ENCODE results near the gene ATP9A. TPM values are rescaled to one million over a fixed set of nuclear protein-coding genes. Genes with fewer than 3 reads are reported as not detected.
"Not testable (repeated sequence)": the region's sequence is repeated elsewhere in the genome, so short reads cannot be mapped to it uniquely, and the experiment has no call there.

The ATP9A gene
- total RNA-seq, 1 donor, result 69.1 TPM

DNA sequence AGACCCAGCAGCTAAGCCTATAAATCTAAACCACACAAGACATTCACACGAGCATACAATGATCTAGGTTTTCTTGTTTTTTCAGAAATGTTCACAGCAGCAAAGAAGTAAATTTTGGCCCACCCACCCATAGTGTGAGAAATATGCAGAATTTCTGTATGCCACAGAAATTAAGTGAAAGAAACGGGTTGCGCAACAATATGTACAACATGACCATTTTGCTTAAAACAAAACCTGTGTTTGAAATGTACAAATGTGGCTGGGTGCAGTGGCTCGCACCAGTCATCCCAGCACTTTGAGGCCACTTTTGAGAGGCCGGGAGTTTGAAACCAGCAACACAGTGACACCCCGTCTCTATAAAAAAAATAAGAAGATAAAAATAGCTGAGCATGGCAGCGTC lies 24.8 kb upstream of the ATP9A start:
- TF ChIP-seq, protein P1, sequence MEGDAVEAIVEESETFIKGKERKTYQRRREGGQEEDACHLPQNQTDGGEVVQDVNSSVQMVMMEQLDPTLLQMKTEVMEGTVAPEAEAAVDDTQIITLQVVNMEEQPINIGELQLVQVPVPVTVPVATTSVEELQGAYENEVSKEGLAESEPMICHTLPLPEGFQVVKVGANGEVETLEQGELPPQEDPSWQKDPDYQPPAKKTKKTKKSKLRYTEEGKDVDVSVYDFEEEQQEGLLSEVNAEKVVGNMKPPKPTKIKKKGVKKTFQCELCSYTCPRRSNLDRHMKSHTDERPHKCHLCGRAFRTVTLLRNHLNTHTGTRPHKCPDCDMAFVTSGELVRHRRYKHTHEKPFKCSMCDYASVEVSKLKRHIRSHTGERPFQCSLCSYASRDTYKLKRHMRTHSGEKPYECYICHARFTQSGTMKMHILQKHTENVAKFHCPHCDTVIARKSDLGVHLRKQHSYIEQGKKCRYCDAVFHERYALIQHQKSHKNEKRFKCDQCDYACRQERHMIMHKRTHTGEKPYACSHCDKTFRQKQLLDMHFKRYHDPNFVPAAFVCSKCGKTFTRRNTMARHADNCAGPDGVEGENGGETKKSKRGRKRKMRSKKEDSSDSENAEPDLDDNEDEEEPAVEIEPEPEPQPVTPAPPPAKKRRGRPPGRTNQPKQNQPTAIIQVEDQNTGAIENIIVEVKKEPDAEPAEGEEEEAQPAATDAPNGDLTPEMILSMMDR (IDR thresholded peaks at IDR 0.05; ENCODE audit: insufficient read depth, low read length), result no peak
- H3K4me3 ChIP-seq (ENCODE audit: low read depth, low read length), result no peak overlapping the region
- DNase-seq (ENCODE audit: low read depth), result no peak

DNA sequence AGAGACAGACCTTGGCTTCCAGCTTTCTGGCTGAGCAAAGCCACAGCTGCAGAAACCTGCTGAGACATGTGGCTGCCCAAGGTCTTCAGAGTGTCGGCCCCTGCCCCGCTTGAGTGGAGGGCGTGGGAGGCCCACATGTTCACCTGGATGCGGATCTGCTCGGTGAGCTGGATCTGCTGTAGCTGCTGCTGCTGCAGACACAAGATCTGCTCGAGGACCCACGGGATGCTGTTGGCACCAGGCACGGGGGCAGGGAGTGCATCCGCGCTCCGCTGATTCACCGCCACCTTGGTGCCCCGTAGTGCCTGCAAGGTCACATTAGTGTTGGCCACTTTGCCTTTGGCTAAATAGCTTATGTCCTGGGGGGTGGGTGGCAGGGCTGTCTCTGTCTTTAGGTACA lies 23.4 kb upstream of the ATP9A start:
- DNase-seq (ENCODE audit: low read depth), result no peak
- no peak overlapping the region for H3K4me3 ChIP-seq (ENCODE audit: low read depth, low read length)
- TF ChIP-seq, protein P1 (IDR thresholded peaks at IDR 0.05; ENCODE audit: insufficient read depth, low read length), result no peak

DNA sequence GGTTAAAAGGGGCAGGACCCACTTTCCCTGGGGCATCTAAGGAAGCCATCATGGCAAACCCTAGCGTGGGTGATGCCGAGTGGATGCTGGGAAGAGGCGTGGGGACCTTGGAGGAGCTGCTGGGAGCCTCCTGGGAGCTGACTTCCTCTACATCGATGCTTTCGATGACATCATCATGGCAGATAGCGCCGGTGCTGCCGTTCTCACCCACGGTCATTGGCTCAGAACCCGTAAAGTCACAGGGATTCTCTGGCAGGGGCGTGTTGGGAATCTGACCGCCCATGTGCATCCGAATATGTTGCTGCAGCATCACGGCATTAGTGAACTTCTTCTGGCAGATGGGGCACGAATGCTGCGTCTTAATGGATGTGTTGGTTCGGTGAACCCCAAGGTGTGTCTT lies 22.1 kb upstream of the ATP9A start:
- DNase-seq (ENCODE audit: low read depth), result no peak
- TF ChIP-seq, protein P1 (IDR thresholded peaks at IDR 0.05; ENCODE audit: insufficient read depth, low read length), result no peak
- no peak overlapping the region for H3K4me3 ChIP-seq (ENCODE audit: low read depth, low read length)

- no peak for DNase-seq (ENCODE audit: low read depth)
- TF ChIP-seq, protein P1 (IDR thresholded peaks at IDR 0.05; ENCODE audit: insufficient read depth, low read length), result no peak
- H3K4me3 ChIP-seq (ENCODE audit: low read depth, low read length), result no peak overlapping the region
These were observed 21.2 kb upstream of the ATP9A start for GRCh38 chr20:51789434-51789833.

DNA sequence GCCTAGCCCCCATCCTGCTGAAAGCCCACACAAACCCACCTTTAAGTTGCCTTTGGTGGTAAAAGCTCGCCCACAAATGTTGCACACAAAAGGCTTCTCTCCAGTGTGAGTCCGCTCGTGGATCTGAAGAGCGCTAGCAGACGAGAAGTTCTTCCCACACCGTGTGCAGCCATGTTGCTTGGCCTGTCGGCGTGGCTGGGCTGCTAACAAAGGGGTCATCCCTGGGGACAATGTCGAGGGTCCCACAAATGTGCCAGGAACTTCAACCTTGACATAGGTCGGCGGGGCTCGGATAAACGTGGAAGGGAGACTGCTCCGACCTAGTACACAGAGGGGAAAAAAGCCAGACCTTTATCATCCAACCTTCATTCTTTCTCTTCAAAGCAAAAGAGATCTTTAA lies 20.6 kb upstream of the ATP9A start:
- TF ChIP-seq, protein P1 (IDR thresholded peaks at IDR 0.05; ENCODE audit: insufficient read depth, low read length), result no peak
- H3K4me3 ChIP-seq (ENCODE audit: low read depth, low read length), result no peak overlapping the region
- DNase-seq (ENCODE audit: low read depth), result no peak

DNA sequence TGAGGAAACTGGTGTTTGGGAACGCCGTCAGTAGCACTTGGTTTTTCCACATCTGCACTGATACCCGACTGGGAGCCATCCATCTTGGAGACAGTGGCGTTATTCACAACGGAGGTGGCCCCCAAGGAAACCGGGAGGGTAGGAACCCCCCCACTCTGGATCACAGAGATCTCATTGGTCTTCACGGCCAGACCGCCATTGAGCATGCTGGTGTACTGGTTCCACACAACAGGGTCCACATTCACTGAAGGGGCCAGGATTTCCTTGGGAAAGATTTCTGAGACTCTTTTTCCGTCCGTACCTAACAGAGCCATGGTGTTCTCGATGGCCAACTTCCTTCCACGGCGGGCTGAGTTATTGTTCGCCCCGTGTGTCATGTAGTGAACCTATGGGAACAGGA lies 16.1 kb upstream of the ATP9A start:
- TF ChIP-seq, protein P1 (IDR thresholded peaks at IDR 0.05; ENCODE audit: insufficient read depth, low read length), result no peak
- no peak for DNase-seq (ENCODE audit: low read depth)
- no peak overlapping the region for H3K4me3 ChIP-seq (ENCODE audit: low read depth, low read length)

- DNase-seq (ENCODE audit: low read depth); H3K4me3 ChIP-seq (ENCODE audit: low read depth, low read length): not testable (repeated sequence)
These were observed 10.1 kb upstream of the ATP9A start for GRCh38 chr20:51778229-51778759.
